Stimulated activated CD4-positive, alpha-beta T cell treated with anti-CD3 and anti-CD28 coated beads, TNF-alpha, amount 100 ng/mL, for 48 hours (primary cell): ENCODE results near the gene ASB2.

Experiments
- DNase-seq, 3 donors: peaks; one replicate each; pipeline ENCODE4 v3.0.0-alpha.2; 2020; ENCODE audit warnings: low read depth in 3 of 3

Gene ASB2

DNA sequence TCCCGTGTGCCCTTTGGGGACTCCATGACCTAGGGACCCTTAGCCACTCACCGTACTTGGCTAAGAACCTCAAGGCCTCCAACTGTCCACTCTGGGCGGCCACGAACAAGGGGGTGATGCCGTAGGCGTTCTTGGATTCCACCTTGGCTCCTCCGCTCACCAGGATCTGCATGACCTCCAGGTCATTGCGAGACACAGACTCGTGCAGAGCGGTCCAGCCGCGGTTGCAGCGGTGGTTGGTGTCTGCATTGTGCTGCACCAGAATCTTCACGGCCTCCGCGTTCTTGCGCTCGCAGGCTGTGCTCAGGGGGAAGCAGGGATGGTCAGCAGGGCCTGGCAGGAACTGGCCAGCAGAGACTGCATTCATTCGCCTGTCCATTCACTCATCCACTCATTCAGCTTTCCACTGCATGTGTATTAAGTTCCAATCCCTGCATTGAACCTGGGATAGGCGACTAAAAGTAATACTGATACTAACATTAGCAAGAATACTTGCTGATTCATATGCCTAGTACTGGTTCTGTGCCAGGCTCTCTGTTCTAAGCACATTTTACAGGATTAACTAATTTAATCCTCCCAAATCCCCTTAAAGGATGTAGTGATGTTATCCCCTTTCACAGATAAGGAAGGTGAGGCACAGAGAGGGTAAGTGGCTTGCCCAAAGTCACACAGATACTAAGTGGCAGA lies 25.3 kb downstream of the ASB2 start:
- no peak for DNase-seq

DNA sequence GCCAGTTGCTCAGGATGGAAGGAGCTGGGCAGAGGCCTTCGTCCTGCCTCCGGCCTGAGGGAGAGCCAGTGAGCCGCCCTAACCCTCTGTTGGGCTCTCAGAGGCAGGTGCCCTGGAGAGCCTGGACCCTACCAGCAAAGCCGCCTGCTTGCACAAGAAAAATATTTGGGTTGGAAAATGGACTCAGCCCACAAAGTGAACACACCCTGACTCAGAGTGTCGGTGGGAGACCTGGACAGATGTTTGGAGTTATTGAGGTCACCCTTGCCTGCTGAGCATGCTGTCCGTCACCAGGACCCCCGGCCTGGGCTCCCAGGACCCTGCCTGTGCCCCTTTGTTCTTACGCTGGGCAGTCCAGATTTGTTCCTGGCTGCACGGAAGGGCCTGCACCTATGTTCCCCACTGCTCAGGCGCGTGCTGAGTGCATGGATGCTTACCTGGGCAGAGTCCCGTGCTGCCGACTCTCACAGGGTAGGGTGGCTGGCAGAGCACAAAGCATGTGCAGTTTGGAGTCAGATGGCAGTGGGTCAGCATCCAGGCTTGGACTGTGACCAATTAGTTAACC lies 26.8 kb downstream of the ASB2 start:
- no peak for DNase-seq

DNA sequence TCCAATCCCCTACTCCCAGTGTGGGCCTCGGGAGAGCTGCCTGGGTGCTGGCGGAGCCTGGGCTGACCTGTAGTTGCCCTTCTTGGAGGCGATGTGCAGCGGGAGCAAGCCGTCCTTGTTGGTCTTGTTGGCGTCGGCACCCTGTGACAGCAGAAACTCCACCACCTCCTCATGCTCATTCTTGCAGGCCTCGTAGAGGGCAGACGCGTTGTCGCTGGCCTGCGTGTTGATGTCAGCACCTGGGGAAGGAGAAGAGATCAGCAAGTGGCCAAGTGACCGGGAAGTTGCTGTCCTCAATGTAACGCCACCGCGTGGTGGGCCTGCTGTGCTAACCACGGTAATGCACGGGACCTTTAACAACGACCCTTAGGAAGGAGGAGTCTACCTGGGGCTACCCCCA lies 29.1 kb downstream of the ASB2 start:
- DNase-seq: no peak

DNA sequence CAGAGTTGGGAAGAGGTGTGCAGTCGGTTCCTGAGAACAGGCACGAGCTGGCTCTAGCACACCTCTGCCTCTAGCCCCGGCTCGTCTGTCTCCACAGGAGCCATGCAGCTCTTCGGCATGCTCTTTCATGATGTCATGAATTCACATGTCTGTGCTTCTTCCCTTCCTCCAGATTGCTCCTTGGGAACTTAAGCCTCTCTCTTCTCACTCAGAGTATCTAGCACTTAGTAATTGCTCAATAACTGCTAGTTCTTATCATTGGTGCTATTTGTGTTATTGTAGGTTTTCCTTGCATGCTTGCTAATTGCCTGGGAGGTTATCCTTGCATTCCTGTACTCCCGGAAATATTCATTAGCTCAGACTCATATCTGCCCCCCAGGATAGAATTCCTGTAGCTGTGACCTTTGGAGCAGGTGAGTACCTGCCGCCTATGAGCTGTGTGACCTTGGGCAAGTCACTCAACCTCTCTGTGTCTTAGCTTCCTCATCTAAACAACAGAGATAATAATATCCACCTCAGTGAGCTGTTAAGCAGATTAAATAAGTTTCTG lies 29.8 kb downstream of the ASB2 start:
- DNase-seq: no peak

DNA sequence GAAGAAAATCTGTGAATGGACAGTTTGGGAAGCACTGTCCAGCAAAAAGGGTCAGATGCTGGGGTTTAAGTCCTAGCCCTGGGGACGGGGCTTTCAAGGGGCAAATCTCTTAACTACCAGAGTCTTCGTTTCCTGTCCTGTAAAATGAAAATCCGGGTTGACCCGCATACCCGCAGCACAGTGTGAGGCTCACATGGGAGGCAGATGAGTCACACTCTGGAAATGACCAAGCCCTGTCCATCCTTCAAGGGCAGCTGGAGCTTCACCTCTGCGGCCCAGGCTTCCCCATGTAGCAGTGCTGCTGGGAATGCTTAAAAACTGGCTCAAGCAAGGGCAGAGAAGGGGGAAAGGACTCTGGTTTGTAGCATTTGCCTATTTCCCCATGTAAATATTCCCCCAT lies 30.3 kb downstream of the ASB2 start:
- DNase-seq: no peak

DNA sequence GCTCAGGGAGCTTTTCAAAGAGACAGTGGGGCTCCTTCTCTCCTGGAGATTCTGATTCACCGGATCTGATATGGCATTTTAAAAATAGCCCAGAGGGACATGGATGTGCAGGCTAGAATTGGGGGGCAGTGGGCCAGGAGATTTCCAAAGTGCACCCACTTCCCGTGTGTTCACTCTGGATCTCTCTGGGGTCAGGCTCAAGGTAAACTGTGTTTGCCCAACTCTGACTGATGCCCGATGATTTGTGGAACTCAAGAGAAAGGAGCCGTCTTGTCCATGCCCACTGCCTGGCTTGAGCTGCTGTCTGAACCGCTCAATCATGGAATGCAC lies 31.3 kb downstream of the ASB2 start:
- no peak for DNase-seq

DNA sequence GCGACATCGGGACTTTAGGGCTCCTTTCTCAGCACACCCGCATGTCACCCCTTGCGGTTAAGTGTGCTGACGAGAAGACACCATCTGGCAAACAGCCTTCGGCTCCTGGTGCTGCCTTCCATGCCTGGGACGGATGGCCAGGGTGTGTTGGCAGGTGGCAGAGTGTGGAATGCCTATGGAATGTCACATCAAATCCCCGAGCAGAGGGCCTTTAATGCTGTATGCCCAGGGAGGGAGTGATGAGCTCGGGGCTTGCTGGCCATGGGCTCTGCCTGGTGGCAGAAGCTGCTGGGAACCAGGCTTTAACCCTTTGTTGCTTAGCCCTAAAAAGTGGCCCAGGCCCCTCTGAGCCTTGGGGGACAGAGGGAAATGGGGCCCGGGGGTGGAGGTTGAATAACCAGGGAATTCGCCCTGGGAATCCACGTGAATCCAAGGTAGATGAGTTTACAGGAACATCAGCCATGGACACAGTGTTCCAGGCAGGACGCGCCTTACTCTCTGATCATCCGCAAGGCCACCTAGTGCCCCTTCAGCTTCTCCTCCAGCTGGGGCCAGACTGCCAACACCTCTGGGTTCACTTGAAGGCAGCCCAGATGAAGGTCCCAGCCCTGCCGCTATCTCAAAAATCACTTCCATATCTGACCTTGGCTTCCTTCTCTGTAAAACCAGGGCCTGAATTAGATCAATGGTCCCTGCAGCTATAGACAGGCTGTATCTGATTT lies 31.9 kb downstream of the ASB2 start:
- DNase-seq: no peak

DNA sequence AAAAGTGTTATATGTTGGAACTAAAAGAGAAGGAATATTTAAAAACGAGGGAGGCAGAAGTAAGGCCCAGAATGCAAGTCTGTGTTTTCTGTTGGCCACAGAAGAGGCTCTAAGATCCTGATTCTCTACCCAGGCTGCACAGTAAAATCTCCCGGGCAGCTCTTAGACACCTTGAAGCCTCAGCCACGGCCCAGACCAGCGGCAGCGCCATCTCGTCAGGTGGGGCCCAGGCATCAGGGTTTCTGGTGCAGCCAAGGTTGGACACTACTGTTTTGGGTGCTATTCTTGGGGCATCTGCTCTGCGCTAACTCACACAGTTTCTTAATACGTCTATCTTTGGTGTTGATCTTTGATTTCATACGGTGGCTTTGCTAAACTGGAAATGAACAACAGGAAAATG lies 32.4 kb downstream of the ASB2 start:
- DNase-seq: no peak

DNA sequence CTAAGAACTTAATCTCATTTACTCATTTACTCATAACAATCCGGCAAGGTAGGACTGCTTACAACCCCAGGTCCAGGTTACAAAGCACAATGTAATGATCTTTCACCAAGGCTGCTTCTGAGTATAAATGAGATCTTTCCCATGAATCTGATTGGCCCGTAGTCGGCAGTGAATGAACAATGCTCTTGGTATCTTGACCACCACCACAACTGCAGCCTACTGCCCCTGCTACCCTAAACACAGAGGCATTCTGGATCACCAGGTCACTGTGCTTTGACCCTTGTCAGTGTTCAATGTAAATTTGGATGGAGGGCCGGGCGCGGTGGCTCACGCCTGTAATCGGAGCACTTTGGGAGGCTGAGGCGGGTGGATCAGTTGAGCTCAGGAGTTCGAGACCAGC lies 33.3 kb downstream of the ASB2 start:
- no peak for DNase-seq

DNA sequence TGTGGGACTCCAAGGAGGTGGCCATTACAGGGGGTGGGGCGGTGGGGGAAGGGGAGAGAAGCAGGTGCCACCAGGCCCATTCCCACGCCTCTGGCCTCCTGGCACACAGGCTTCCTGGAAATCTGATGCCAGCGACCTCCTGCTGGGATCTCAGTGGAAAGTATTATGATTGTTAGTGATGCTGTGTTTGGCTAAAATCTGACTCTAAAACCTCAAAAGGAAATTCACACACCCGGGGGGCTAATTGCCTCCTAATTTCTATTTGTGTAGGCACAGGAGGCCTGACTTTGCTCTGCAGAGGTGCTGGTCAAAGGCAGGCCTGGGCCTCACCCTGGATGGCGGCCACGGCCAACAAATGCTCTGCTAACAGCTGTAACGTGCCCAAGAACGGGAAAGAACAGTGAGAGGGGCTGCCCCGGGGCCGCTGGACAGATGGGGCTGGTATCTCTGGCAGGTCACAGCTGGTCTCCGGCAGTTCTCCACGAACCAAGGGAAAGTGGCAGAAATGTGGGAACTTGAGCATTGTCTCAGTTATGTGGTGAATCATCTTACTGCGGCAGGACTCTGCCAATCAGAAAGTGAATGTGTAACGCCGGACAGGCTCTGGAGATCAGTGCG lies 35.0 kb downstream of the ASB2 start:
- no peak for DNase-seq

DNA sequence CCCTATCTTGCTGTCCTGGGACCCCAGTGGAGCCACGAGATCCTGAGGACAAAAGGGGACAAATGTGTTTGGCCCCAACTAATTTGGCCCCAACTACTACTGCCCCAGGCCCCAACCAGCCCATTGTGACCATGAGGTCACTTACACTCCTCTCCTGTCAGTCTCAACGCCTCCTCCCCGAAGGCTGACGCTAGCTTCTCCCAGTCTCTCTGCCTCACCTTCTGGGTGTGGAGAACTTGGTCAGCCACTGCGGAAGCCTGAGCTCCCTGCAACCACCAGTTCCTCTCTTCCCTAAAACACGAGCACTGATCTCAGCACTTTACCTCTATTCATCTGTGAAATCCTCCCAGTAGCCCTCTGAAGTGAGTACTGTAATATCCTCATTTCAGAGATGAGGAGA lies 35.9 kb downstream of the ASB2 start:
- DNase-seq: no peak

DNA sequence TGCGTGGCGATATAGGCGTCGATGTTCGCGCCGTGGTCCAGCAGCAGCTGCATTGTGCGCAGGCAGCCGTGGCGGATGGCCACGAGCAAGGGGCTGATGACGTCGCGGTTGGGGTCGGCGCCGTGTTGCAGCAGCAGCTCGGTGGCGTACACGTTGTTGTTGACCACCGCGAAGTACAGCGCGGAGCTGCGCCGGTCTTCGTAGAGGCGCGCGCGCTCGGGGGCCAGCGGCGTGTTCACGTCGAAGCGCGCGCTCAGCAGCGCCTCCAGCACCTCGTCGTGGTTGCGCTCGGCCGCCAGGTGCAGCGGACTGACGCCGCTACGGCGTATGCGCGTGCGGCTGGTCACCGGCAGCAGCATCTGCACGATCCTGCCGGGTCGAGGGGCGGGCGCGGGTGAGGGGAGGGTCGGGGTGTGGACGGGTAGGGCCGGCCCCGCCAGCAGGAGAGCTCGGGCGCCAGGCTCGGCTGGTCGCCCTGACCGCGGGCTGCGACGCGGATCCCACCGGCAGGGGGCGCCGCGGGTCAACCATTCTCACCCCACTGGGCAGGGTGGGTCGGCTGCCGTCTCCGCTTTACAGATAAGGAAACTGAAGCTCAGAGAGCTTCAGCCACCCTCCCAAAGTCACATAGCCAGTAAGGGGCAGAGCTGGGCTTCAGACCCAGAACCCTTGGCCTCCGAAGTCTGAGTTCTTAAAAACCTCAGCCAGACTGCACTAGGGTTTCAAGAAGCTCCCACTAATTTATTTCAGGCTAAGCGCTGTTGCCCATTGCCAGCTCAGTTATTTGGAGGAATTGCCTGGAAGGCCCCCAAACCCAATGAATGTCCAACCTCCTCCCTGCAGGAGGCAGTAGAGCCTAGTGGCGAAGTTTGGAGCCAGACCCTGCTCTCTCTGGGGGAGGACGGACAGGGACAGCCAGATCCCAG lies 36.8 kb downstream of the ASB2 start:
- DNase-seq: peak; percentile 81 to 94 (median 85)

DNA sequence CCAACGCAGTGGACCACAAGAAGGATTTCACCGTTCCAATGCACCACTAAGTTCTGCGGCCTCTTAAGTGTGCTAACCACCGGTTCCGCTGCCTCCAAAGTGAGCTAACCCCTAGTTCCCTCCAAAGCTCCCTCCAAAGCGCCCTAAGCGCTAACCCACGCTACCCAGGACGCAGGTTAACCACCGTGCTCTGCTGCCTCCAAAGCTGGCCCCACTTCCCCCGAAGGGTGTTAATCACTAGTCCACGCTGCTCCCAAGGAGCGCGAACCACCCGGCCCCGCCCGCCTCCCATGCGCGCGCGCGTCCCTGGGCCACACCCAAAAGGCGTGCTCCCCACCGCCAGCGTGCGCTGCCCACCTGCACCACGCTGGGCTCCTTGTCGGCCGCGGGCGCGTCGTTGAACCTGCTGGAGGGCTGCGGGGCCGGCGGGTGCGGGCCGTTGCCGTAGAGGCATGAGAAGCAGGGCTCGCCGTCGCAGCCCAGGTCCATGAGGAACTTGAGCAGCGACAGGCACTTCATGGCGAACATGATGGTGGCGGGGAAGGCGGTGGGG lies 37.5 kb downstream of the ASB2 start:
- DNase-seq: no peak

DNA sequence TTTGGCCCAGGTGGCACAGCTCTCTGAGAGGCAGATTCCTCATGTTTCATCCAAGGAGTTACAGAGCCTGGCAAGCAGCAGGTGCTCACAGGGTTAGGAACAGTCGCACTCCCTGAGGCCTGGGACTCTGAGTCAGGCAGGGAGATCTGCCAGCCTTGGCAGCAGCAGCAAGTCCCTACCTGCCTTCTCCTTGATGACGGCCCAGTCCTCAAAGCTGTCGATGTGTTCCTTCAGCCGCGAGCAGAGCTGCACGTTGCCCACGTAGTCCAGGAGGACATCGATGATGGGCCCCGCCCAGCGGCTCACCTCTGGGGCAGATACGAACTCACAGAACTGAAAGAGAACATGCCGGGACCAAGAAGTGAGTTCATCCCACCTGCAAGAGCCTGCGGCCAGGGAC lies 38.9 kb downstream of the ASB2 start:
- DNase-seq: no peak

DNA sequence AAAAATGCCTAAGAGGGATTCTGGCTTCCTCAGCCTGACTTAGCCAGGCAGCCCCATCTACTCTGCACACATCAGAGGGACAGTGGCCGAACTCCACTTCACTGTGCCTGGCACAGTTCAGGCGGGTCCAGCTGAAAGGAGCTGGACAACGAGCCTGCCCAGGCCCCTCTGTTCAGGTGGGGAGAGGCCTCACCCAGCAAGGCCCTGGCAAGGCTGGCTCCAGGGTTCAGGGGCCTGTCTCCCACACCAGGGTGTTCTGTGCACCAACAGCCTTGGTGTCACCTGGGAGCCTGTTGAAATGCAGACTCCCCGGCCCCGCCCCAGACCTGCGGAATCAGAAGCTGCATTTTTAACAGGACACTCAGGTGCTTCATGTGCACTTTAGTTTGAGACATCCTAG lies 39.4 kb downstream of the ASB2 start:
- DNase-seq: no peak

DNA sequence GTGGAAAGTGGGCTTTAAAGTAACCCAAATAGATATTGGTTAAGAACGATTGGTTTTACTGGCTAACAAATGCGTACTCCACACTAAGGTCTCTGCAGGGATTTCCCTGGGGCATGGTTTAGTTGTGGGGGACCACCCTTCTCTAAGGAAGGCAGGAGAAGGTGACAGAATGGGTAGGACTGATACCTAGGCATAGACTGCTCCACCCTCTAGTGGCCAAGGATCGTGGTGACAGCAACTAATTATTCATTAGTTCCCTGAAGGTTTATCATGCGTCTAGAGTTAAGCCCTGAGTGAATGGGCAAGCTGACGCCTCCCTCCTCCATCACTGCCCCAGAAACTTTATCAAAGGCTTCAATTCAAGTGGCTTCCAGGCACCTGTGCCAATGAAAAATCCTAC lies 40.1 kb downstream of the ASB2 start:
- DNase-seq: no peak

DNA sequence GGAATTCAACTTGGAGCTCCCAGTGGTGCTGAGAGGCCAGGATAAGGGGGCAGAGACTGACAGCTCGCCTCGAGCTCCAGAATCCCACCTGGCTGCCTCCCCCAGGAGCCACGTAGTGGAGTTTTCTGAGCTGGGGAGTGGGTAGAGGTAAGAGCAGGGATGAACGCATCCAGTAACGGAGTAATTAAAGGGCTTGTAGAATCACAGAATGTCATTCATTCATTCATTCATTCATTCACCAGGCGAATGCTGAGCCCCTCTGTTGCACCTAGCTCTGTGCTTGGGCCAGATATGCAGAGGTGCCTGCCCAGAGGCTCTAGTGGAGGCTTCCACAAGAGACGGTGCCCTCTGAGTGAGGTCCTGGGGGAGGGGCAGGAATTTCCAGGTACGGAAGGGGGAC lies 41.2 kb downstream of the ASB2 start:
- no peak for DNase-seq

DNA sequence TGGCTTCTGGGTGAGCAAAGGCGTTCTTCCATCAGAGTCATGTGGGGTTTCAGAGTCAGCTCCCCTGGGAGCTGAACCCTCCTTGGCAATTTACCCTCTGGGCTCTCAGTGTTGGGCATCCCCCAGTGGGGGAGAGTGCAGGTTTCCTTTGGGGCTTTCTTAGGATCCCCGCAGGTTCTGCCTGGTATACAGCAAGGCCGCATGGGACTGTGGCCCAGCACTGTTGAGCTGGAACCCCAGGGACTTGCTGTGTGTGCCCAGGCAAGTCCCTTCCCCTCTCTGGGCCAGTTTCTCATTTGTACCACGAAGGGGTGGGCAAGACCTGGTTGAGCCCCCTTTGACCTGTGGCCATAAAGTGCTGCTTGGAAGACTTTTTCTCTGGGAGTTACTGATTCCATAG lies 43.7 kb downstream of the ASB2 start:
- DNase-seq: no peak

DNA sequence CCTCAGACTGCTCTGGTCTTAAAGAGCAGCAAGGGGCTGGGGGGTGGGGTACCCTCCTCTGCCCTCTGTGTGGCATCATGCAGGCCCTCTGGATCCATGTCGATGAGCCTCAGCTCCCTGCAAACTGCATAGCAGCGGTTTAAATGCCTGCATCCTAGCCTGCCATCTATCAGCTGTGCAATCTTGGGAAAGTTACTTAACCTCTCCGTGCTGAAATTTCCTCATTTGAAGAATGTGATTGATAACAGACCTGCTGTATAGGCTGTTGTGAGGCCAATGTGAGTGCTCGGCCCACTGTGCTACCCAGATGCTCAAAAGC lies 45.4 kb downstream of the ASB2 start:
- no peak for DNase-seq

DNA sequence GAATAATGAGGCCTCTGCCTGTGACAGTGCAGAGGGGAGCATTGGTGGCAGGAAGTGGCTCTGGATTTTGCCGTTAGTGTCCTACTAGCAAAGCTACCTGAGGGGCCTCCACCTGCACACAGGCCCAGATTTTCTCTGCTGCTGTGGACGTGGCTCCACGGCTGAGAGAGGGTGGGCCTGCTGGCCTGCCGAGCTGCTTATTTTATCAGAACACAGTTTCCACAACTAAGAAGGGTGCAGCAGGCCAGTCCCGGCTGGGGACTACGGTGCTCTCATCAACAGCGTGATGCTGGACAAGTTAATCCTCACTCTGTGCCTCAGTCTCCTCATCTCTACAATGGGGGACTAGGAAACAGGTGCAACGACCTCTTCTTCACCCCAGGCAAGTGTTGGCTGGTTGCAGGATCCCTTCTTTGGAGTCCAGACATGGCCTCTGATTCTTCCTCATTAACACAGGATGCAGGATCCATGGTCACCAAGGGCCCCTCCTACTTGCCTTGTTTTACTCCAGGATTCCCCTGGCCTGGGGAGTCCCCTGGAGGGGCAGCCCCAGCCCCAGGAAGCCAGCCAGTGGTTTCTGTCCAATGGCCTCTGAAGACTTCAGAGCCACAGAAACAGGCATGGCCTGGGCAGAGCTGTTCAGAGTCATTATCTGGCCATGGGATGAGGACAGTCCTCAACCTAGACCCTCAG lies 45.9 kb downstream of the ASB2 start:
- DNase-seq: no peak

DNA sequence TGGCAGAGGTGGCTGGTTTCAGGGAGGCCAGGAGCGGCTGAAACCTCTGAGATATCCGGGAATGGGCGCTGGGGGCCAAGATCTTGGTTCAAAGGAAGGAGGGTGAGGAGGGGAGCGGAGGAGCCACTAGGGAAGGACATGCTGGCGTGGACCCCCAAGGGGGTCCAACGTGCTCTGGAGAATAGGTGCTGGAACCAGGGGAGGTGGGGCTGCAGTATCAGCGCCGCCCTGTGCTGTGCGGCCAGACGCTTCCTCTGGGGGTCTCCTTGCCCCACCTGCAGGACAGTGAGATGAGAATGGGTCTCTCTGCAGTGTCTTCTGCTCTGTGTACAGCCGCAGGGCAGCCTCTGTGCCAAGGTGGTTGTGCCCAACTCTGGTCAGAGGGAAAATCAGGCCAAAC lies 46.7 kb downstream of the ASB2 start:
- no peak for DNase-seq
